AG20443 (cell line): Measurements from ENCODE around the gene CAPN5.

Experiments
- DNase-seq: peaks from one replicate; pipeline ENCODE4 v3.0.0; 2012; ENCODE audit warnings: low spot score, mixed read lengths

Gene CAPN5

DNA sequence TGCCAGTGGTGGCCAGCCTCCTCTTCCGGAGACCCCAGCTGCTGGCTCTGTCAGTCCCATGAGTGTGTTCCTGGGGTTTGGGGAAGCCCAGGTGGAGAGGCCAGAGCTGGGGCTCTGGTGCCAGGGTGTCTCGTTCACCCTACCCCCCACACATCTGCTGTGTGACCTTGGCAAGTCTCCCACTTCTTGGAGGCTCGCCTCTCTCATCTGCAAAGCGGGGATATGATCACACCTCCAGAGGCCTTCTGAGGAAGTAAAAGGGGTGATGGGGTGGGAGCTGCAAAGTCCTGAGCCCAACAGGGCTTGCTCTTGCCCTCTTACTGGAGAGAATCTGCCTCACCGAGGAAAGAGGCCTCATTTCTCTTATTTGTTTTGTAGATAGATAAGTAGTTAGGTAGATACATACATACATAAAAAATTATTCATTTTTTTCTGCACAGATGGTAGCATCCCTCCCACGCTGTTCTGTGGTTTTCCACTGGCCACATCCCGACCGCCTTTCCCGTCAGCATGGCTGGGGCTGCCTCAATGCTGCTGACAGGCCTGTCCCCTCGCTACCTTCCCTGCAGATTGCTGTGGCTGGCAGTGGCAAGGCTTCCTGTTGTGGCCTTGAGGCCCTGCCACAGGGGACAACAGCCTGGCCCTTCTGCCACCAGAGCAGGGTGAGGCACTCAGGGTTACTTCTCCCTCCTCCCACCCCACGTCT lies 85.2 kb downstream of the CAPN5 start:
- DNase-seq: no peak

DNA sequence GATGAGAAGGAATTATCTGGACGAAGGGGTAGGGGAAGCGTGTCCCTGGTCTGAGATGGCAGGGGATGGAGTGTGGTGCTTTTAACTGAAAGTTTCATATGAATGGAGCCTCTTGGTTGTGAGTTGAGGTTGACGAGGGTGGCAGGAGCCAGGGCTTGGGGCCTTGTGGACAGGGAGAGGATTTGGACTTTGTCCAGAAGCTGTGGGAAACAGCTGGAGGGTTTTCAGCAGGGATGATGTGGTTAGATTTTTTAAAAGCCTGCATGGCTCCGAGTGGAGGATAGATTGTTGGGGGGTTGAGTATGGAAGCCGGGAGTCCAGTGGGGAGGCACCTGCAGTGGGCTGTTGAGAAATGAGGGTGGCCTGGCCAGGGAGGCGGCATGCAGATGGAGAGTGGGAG lies 86.1 kb downstream of the CAPN5 start:
- DNase-seq: no peak

DNA sequence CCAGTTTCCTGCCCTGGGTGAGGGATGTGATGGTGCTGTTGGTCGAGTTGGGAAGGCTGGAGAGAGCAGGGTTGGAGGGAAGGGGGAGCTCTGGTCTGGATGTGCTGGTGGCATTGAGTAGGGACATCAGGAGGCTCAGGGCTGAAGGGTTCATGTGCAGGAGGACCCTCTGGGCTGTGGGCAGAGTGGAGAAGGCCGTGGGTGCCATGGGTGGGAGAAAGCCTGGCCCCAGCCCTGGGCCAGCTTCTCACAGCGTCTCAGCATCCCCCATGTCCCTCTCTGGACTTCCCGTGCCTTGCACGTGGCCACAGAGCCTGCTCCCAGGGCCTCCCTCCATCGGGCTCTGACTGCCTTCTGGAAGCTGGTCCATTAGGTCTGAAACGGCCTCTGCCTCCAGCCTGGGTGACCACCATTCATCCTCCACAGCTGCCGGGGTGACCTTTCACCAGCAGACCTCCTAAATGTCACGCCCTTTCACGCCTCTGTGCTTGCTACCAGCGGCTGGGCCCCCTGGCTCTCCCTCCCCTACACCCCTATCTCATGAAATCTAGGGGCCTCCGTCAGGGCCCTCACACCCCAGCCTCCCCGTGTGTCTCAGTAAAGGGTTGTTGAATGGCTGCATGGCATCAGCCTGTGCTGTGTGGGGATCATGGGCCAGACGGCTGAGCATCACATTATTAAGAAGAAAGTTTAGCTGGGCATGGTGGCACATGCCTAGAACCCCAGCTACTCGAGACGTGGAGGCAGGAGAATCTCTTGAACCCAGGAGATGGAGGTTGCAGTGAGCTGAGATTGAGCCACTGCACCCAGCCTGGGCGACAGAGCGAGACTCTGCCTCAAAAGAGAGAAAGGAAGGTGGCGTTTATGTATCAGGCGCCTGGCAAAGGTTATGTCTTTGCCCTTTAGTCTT lies 86.8 kb downstream of the CAPN5 start:
- DNase-seq: no peak

DNA sequence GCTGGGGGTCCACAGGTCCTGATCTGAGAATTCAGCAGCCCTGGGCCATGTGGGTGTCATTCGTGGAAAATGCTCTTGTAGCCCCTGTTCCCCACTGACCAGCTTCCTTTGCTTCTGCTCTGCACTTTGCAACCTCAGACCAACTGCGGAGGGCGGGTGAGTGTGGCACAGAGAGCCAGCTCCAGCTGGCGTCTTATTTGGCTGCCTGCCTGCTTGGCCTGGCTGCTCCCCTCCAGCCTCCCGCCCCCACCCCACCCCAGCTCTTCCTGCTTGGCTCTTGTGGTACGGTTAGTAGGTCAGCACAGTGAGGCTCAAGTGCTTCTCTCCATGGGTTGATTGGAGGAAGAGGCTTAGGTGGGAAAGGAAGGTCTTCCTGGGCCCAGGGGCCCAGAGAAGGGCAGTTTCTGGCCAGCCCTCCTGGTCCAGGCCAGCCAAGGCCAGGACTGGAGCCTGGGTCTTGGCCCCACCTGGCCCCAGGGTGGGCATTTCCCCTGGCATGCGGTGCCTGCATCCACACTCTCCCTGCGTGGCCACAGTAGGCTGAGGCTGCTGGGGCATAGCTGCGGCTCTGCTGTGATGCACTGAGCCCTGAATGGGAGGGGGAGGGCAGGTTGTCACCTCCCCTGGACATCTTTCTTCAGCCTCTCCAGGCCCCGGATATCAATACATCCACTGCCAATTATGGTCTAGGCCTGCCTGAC lies 87.8 kb downstream of the CAPN5 start:
- DNase-seq: no peak

DNA sequence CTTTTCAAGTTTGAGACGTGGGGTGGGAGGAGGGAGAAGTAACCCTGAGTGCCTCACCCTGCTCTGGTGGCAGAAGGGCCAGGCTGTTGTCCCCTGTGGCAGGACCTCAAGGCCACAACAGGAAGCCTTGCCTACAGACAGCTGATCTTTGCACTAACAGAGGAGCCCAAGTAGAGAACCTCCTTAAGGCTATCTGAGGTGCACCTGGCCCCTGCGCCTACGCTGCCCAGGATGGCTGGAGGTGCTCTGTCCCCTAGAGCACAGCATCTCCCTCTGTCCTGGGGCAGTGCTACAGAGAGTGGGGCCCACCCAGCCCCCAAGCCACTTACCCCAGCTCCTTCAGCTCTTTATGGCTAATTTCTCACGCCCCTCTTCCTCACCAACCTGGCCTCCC lies 88.3 kb downstream of the CAPN5 start:
- no peak for DNase-seq

DNA sequence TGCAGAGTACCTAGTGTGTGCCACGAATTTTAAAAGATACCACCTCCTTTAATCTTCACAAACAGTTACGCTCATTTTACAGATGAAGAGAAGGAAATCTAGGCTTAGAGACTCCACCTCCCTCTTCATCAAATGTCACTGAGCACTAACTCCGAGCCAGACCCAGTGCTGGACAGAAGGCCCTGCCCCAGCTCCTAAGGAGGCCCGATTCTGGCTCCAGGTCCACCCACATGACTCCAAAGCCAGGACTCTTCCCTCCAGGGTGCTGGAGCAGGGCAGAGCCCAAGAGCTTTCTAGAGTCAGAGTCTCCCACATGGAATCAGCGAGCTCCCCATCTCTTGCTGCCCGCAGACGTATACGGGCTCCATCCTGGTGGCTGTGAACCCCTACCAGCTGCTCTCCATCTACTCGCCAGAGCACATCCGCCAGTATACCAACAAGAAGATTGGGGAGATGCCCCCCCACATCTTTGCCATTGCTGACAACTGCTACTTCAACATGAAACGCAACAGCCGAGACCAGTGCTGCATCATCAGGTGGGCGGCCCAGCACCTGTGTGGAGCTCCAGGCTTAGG lies 88.9 kb downstream of the CAPN5 start:
- no peak for DNase-seq

DNA sequence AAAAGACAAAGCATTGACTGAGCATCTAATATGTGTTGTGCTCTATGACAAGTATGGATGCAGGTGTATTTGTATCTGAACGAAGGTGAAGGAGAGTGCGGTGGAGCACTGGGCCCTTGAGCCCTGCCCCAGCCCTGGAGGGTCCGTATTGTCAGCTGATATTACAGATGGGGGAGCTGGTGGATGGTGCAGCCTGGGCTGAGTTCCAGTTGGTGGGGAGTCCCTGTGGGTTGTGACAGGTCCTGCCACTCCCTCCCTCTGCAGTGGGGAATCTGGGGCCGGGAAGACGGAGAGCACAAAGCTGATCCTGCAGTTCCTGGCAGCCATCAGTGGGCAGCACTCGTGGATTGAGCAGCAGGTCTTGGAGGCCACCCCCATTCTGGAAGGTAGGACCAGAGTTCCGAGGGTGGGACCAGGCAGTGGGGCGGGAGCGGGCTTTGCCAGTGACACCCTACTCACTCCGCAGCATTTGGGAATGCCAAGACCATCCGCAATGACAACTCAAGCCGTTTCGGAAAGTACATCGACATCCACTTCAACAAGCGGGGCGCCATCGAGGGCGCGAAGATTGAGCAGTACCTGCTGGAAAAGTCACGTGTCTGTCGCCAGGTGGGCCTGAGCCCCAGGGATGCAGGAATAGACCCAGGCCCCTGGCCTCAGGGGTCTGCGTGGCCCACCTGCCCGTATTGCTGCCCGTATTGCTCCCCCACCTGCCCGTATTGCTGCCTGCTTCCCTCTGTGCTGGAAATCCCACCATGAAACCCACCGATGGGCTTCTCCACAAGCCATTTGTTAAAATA lies 89.8 kb downstream of the CAPN5 start:
- DNase-seq: no peak

DNA sequence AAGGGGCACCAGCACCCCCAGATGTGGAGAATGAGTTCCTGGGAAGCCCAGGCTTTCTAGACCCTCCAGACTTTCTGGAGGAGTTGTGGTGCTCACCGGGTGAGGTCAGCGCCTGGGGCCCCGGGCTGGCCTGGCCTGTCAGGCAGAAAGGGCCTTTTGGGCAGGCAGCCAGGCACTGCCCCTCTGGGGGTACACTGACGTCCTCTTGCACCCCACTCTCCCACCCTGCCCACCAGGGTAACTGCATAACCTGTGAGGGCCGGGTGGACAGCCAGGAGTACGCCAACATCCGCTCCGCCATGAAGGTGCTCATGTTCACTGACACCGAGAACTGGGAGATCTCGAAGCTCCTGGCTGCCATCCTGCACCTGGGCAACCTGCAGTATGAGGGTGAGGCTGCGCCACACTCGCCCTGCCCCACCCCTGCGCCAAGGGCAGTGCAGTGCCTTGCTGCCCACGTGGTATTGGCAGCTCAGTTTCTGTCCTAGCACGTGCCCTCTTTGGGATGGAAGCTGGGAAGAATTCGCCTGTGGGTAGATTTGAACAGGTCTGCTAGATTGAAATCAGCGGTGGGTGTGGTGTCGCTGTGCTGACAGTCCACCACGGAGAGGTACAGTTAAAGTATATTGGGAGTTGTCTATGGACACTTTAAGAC lies 91.4 kb downstream of the CAPN5 start:
- no peak for DNase-seq

DNA sequence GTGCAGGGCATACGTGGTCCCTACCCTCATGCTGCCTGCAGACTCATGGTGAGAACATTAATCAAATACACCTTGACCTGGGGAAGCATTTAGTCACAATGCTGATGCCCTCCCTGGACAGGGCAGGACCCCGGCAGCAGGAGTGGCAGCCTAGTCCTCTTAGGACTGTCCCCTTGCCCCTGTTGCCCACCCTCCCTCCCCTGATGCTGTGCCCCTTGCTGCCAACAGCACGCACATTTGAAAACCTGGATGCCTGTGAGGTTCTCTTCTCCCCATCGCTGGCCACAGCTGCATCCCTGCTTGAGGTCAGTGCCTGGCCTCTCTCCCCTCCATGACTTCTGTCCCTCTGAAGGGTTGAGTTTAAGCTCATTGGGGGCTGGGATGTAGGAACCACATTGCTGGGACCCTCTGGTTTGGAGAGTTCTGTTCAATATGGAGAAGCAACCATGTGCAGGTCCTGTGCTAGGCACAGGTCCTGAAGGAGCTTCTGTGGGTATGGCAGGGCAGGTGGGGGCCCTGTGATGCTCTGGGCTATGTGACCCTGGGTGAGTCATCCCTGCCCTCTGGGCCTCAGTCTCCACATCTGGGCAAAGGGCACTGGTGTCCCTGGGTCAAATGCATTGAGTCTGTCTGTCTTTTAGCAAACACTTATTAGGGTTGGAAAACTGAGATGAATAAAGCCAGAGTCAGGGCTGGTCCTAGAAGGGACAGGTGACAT lies 92.6 kb downstream of the CAPN5 start:
- DNase-seq: no peak

DNA sequence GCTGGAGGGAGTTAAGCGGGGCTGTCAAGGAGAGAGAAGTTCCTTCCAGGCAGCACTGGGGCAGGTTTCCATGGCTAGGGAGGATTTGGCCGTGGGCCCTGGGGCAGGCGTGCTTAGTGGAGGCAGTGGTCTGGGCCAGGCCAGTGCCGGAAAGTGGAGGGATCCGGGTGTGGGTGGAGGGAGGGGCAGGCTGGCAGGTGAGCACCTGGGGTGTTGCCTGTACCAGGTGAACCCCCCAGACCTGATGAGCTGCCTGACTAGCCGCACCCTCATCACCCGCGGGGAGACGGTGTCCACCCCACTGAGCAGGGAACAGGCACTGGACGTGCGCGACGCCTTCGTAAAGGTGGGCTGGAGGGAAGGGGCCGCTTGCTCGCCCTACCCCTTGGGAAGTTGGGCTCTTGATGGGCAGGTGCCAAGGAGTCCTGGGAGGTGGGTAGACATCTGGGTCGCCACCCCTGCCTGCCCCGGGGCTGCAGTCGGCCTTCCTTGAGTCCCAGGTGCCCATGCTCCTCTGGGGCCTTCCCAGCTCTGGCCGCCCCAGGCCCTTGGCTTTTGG lies 93.2 kb downstream of the CAPN5 start:
- DNase-seq: no peak

DNA sequence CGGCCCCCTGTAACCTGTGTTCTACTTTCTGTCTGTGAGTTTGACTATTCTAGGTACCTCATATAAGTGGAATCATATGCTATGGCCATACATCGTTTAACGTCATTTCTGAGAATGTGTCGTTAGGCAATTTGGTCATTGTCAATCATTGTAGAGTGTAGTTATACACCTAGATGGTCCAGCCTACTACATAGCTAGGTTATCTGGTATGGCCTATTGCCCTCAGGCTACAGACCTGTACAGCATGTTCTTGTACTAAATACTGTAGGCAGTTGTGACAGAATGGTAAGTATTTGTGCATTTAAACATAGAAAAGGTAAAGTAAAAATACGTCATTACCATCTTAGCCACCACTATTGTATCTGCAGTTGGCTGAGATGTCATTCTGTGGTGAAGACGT lies 96.5 kb downstream of the CAPN5 start:
- no peak for DNase-seq

DNA sequence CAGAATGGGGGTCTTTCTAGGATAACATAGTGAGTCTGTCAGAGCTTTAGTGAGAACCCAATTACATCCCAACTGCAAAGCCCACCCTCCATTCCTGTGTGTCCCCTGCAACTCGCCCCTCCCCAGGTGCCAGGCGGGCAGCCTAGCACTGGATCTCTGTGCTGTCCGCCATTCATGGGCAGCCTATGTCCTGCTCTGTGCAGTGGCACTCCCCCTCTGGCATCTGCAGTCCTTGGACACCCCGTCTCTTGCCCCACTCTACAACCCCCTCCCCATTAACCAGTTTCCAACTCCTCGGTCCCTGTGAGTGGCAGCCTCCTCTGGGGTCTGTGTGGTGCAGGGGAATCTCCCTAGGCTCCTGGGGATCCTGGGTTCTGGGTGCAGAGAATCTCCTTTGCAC lies 98.3 kb downstream of the CAPN5 start:
- no peak for DNase-seq

DNA sequence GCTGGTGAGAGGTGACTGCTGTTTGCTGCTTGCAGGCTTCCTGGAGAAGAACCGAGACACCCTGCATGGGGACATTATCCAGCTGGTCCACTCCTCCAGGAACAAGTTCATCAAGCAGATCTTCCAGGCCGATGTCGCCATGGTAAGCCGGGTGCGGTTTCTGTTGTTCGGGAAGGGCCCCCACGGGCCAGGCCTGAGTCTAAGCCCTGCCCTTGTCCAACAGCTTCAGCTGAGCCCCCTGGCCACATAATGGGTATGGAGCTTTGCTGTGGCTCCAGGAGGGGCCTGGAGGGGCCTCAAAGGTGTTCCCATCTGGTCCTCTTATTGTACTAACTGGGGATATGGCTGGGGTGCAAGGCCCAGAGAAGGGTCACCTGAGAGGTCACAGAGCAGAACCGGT lies 99.2 kb downstream of the CAPN5 start:
- DNase-seq: no peak

DNA sequence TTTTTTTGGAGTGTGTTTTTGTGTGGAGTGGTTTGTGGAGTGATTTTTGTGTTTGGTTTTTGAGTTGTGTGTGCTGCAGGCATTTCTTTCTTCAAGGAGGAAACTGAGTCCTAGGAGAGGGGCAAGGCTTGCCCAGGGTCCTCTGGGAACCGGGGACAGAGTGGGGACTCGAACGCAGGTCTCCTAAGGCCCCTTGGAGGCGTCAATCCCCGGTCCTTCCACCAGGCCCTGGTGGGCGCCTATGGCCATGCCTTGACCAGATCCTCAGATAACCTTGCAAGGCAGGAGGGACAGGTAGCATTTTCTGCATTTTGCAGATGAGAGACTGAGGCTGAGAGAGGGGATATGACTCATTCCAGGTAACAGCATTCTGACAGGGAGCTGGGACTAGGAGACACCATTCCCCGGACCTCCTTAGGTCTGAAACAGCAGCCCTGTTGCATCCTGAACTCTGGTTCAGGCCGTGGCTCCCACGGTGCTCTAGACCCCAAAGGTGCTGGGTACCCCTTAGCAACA lies 100.4 kb downstream of the CAPN5 start:
- no peak for DNase-seq

DNA sequence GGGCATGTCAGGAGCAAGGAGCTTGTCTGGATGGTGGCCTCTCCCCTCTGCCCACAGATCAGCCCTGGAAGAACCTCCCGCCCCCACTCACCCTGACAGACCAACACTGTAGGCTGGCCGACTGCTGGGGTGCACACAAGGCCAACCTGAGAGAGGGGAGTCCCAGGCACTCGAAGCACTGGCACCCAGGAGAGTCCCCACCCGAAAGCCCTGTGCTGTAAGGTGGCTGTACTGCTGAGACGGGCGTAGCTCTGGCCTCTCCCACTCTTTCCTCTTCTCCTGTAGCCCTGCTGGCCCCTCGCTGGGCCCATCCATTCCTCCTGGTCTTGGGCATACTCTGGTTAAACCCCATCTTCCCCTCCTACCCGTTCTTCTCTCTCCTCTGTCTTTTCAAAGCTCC lies 101.0 kb downstream of the CAPN5 start:
- no peak for DNase-seq

DNA sequence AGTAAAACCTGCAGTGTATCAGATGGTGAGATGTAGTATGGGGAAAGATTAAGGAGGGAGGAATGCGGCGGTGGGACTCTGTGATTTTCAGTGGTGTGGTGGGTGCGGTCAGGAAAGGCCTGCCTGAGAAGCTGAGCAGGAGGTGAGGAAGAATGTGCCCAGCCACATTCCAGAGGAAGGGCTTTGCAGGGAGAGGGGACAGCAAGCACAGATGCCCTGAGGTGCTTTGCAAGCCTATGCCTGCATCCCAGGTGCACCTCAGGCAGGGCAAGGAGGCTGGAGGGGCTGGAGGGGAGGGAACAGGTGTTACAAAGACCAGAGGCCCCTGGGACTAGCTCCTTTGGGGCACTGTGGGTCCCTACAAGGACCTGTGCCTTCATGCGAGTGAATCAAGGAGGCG lies 103.3 kb downstream of the CAPN5 start:
- no peak for DNase-seq

DNA sequence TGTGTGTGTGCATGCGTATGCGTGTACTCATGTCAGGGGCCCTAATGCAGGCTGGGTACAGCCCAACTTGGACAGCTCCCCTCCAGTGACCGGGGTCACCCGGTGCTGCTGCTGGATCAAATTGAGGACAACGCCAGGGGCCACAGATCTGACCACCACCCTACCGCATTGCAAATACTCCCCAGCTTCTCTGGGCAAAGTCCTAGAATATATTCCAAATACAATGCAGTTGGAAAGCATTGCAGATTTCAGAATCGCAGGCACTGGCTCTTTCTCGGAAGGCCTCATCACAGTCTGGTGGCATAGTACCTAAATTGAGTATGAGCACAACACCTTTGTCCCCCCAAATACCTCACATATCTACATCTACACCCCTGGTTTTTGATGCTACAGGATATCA lies 104.5 kb downstream of the CAPN5 start:
- DNase-seq: no peak

DNA sequence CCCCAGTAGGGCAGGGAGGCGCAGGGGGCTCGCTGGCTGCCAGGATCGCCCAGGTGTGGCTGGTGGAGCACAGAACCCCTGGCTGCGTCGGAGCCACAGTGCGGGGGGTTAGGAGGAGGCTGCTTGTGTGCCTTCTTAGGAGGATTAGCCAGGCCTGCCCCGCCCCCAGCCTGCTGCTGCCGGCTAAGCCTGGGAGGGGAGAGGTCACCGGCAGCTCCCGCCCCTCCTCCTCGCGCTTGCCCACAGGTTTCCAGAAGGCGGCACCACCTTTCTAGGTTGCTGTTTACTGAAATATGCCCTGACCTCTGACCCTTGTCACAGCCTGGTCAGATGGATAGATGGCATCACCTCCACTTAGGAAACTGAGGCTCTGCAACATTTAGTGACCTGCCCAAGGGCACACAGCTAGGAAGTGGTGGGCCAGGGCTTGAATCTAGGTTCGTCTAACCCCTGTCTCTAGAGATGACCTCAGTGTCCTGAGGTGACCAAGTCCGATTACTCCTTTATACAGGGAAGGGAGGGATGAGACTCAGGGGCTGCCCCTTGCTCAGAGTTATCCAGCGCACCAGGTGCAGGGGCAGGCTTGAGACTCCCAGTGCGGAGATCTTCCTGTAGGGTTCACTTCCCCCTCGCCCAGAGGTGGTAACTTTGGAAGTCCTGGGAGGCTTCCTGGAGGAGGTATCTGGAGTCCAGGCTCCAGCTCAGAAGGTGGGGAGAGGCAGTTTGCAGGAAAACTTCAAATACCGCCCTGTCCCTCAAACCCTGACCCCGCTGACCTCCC lies 105.3 kb downstream of the CAPN5 start:
- no peak for DNase-seq

DNA sequence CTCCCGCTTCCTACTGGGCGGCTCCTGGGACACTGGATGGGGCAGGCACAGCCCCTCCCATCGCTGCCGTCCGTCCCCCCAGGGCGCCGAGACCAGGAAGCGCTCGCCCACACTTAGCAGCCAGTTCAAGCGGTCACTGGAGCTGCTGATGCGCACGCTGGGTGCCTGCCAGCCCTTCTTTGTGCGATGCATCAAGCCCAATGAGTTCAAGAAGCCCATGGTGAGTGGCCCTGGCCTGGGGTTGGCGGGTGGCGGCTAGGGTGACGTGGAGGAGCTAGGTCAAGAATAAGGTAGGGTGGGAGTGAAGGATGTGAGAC lies 105.9 kb downstream of the CAPN5 start:
- DNase-seq: no peak
